Measurements from ENCODE around the gene COL19A1. TPM values are rescaled to one million over a fixed set of nuclear protein-coding genes. Genes with fewer than 3 reads are reported as not detected.
"Not testable (repeated sequence)": the region's sequence is repeated elsewhere in the genome, so short reads cannot be mapped to it uniquely, and the experiment has no call there.

Gene COL19A1
- total and polyA plus RNA-seq, 9 donors, result 0.20 to 0.23 TPM; not detected in 7

DNA sequence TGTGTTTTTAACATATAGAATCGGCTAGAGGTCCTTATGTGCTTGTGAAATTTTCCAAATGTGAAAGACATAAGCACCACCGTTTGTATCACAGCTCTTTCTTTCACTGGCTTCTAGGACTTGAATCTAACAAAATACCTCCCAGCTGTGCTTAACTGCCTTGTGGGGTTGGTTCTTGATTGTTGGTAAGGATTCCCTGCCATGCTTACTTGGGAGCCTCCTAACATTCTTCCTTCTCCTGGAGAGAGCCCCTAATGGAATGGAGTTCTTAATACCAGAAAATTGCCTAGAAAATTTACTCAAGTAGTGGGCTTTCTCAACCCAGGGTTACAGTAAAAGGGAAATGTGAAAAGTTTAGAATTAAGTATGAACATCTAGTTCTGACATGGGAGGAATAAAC lies 121.2 kb downstream of the COL19A1 start:
- WGBS, 3 donors, result 64 to 77% (median 70%) methylated on average over 2 of the region's 2 CpGs
- no peaks in the 10 kb centered on the region for H3K27me3 ChIP-seq
- no peak overlapping the region for H3K4me3 ChIP-seq
- intact Hi-C loops (cut with DNase I), result no loop called here
- TF ChIP-seq EP300 (IDR thresholded peaks at IDR 0.05) (no peak), CTCF (IDR thresholded peaks at IDR 0.05) (no peak), POLR2A (IDR thresholded peaks at IDR 0.05) (no peak)
- no peaks in the 10 kb centered on the region for H3K9me3 ChIP-seq
- no peak for DNase-seq
- no peak overlapping the region for H3K27ac ChIP-seq
- H3K36me3 ChIP-seq, result no peaks in the 10 kb centered on the region
- H3K4me1 ChIP-seq (ENCODE audit: insufficient read depth), result no peaks in the 10 kb centered on the region

GRCh38 chr6:69988458-69989126 lies 122.2 kb downstream of the COL19A1 start:
- no peak overlapping the region for H3K27ac ChIP-seq
- H3K4me1 ChIP-seq (ENCODE audit: insufficient read depth), result no peaks in the 10 kb centered on the region
- intact Hi-C loops (cut with DNase I), result no loop called here
- no peaks in the 10 kb centered on the region for H3K9me3 ChIP-seq
- no peak overlapping the region for H3K4me3 ChIP-seq
- DNase-seq, result no peak
- 59 to 61% (median 61%) methylated on average over 5 of the region's 5 CpGs for WGBS, 3 donors
- H3K27me3 ChIP-seq, result no peaks in the 10 kb centered on the region
- H3K36me3 ChIP-seq, result no peaks in the 10 kb centered on the region
- TF ChIP-seq POLR2A (IDR thresholded peaks at IDR 0.05) (no peak), EP300 (IDR thresholded peaks at IDR 0.05) (no peak), CTCF (IDR thresholded peaks at IDR 0.05) (no peak)

- TF ChIP-seq CTCF (IDR thresholded peaks at IDR 0.05), result no peak
- no peak for TF ChIP-seq POLR2A (IDR thresholded peaks at IDR 0.05)
- no peak for TF ChIP-seq EP300 (IDR thresholded peaks at IDR 0.05)
- Histone ChIP-seq H3K27me3 (no peaks in the 10 kb centered on the region), H3K9me3 (no peaks in the 10 kb centered on the region), H3K27ac (no peak overlapping the region), H3K4me3 (no peak overlapping the region), H3K4me1 (ENCODE audit: insufficient read depth) (no peaks in the 10 kb centered on the region), H3K36me3 (no peaks in the 10 kb centered on the region)
- DNase-seq, result no peak
- WGBS, 3 donors, result 70 to 79% (median 72%) methylated on average over 2 of the region's 2 CpGs
- intact Hi-C loops (cut with DNase I), result no loop called here
Measured at GRCh38 chr6:69994251-69994650, 127.9 kb downstream of the COL19A1 start.

- intact Hi-C loops (cut with DNase I), result no loop called here
Measured at GRCh38 chr6:70008189-70008588, 141.8 kb downstream of the COL19A1 start.

GRCh38 chr6:70010339-70010738 lies 144.0 kb downstream of the COL19A1 start:
- H3K27me3 ChIP-seq; H3K4me3 ChIP-seq; DNase-seq; intact Hi-C loops (cut with DNase I); H3K27ac ChIP-seq; H3K36me3 ChIP-seq; H3K4me1 ChIP-seq (ENCODE audit: insufficient read depth); H3K9me3 ChIP-seq: not testable (repeated sequence)
- WGBS, 3 donors, result 92 to 93% (median 92%) methylated on average over 27 to 28 of the region's 28 CpGs

More at GRCh38 chr6:70008189-70008588, 141.8 kb downstream of the COL19A1 start:
- Histone ChIP-seq H3K27me3 (no peaks in the 10 kb centered on the region), H3K36me3 (no peaks in the 10 kb centered on the region), H3K9me3 (no peaks in the 10 kb centered on the region), H3K4me1 (ENCODE audit: insufficient read depth) (no peaks in the 10 kb centered on the region), H3K4me3 (no peak overlapping the region), H3K27ac (no peak overlapping the region)
- no peak for DNase-seq
- TF ChIP-seq POLR2A (IDR thresholded peaks at IDR 0.05) (no peak), CTCF (IDR thresholded peaks at IDR 0.05) (no peak), EP300 (IDR thresholded peaks at IDR 0.05) (no peak)

DNA sequence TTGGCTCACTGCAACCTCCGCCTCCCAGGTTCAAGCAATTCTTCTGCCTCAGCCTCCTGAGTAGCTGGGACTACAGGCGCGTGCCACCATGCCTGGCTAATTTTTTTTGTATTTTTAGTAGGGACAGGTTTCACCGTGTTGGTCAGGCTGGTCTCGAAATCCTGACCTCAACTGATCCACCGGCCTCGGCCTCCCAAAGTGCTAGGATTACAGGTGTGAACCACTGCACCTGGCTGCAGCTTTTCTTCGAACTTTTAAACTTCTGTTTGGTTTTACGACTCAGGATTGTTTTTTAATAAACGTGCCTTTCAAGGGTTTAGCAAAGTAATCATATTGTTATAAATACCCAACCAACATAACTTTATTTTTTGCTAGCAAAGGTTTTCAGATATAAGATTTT lies 156.8 kb downstream of the COL19A1 start:
- H3K4me3 ChIP-seq; H3K27me3 ChIP-seq; DNase-seq; H3K27ac ChIP-seq; H3K9me3 ChIP-seq; H3K4me1 ChIP-seq (ENCODE audit: insufficient read depth); H3K36me3 ChIP-seq; intact Hi-C loops (cut with DNase I): not testable (repeated sequence)
- 90 to 92% (median 91%) methylated on average over 10 of the region's 10 CpGs for WGBS, 3 donors

Data from ovary (tissue), 9 donors.